Astrocyte (in vitro differentiated cells and primary cell): Measurements from ENCODE around the gene ANKLE1. TPM values are rescaled to one million over a fixed set of nuclear protein-coding genes. Genes with fewer than 3 reads are reported as not detected.

Experiments
- DNase-seq: peaks from one replicate; pipeline ENCODE4 v3.0.0-alpha.2; 2010; ENCODE audit warnings: low read depth
- FAIRE-seq: peaks from 2 replicates; lab custom pipeline; 2011; peaks lifted over from hg19 to GRCh38; lab: Jason Lieb, UNC
- H2AFZ ChIP-seq: 2 replicates; pipeline ENCODE4 v1.6.0; 2012; ENCODE audit warnings: low read depth, low read length, inconsistent platforms
- H3K27ac ChIP-seq: 2 replicates; pipeline ENCODE4 v1.5.1; 2011; ENCODE audit warnings: low read depth, low read length, inconsistent platforms
- H3K27me3 ChIP-seq: 2 replicates; pipeline ENCODE4 v1.6.0; 2011; ENCODE audit warnings: low read length, inconsistent platforms; ENCODE audit not compliant: insufficient read depth
- H3K36me3 ChIP-seq: 2 replicates; pipeline ENCODE4 v1.5.1; 2011; ENCODE audit warnings: low read length, inconsistent platforms; ENCODE audit not compliant: insufficient read depth
- H3K4me1 ChIP-seq: 2 replicates; pipeline ENCODE4 v1.5.1; 2011; ENCODE audit warnings: low read length, inconsistent platforms; ENCODE audit not compliant: insufficient read depth
- H3K4me2 ChIP-seq: 2 replicates; pipeline ENCODE4 v1.6.0; 2012; ENCODE audit warnings: low read length, inconsistent platforms
- H3K4me3 ChIP-seq: 2 replicates; pipeline ENCODE4 v1.5.1; 2011; ENCODE audit warnings: low read depth, mild to moderate bottlenecking, low read length, inconsistent platforms; ENCODE audit not compliant: insufficient read depth
- H3K79me2 ChIP-seq: 2 replicates; pipeline ENCODE4 v1.6.0; 2012; ENCODE audit warnings: mild to moderate bottlenecking, low read length, inconsistent platforms; ENCODE audit not compliant: insufficient read depth
- H3K9ac ChIP-seq: 2 replicates; pipeline ENCODE4 v1.6.0; 2012; ENCODE audit warnings: mild to moderate bottlenecking, low read length, inconsistent platforms
- H3K9me3 ChIP-seq: 2 replicates; pipeline ENCODE4 v1.5.1; 2012; ENCODE audit warnings: low read depth, mild to moderate bottlenecking, low read length, inconsistent platforms; ENCODE audit not compliant: insufficient read depth
- H4K20me1 ChIP-seq: 2 replicates; pipeline ENCODE4 v1.6.0; 2012; ENCODE audit warnings: low read length, inconsistent platforms; ENCODE audit not compliant: insufficient read depth
- H3K27ac Mint-ChIP-seq: one replicate; pipeline ENCODE4 v1.8.0; 2021; ENCODE audit warnings: mild to moderate bottlenecking, mixed read lengths; ENCODE audit not compliant: unreplicated experiment
- H3K27me3 Mint-ChIP-seq: one replicate; pipeline ENCODE4 v1.8.0; 2021; ENCODE audit warnings: low read depth, mixed read lengths; ENCODE audit not compliant: unreplicated experiment
- H3K36me3 Mint-ChIP-seq: one replicate; pipeline ENCODE4 v1.8.0; 2021; ENCODE audit warnings: low read depth, mixed read lengths; ENCODE audit not compliant: unreplicated experiment
- H3K4me1 Mint-ChIP-seq: one replicate; pipeline ENCODE4 v1.8.0; 2021; ENCODE audit warnings: low read depth, mixed read lengths; ENCODE audit not compliant: unreplicated experiment
- H3K4me3 Mint-ChIP-seq: one replicate; pipeline ENCODE4 v1.8.0; 2021; ENCODE audit warnings: mild to moderate bottlenecking, moderate library complexity, mixed read lengths; ENCODE audit not compliant: unreplicated experiment
- H3K9me3 Mint-ChIP-seq: one replicate; pipeline ENCODE4 v1.8.0; 2021; ENCODE audit warnings: mild to moderate bottlenecking, mixed read lengths; ENCODE audit not compliant: unreplicated experiment
- EZH2 ChIP-seq: IDR thresholded peaks from 2 replicates; pipeline ENCODE4 v1.6.1; 2012; ENCODE audit warnings: mild to moderate bottlenecking, low read length, inconsistent platforms; ENCODE audit not compliant: insufficient read depth
- total RNA-seq: library from RNA; stranded (reverse); gene quantifications from 2 replicates; pipeline ENCODE4 v1.2.1, GENCODE V29; 2021
- TF ChIP-seq, protein P1 (sequence below): IDR thresholded peaks from 2 replicates; pipeline ENCODE4 v1.5.1; 2011; ENCODE audit warnings: low read depth, mild to moderate bottlenecking, inconsistent platforms, low read length, moderate library complexity; ENCODE audit not compliant: insufficient read depth

Gene ANKLE1
- total RNA-seq, 1 donor from 2014 or later, result 1.8 TPM

DNA sequence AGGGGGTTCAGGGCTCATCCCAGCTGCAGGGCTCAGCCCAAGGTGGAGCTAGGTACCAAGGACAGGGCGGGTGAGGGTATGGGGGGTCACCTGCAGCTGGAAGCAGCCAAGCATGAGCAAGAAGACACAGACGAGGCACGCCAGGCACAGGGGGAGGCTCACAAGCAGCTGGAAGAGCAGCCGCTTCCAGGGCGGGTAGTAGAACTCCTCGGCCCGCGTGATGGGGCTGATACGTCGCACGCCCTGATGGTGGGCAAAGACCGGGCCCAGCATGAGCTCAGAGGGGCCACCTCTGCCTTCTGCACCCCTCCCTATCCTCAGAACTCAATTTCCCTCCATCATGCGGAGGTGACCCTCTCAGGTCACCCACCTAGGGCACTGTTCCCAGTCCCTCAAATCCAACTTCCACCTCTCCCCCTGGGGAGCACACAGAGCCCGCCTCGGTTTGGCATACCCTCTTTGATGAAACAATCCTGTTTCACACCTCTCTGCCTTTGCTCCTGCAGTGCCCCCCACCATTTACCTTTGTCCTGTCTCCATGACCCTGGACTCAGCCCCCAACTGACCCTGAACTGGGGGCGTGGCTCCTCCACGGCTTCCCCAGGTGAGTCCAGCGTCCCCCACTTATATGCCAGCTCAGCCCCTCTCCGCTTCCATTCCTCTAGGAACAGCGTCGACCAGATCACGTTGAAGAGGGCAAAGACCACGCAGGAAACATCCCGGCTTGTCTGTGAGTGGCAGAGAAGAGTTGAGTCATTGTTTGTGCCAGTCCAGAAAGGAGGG is 48.8 kb downstream of the ANKLE1 start:
- H4K20me1 ChIP-seq, result peaks cover 2% of the 10 kb centered on the region
- H3K4me1 ChIP-seq, result peaks cover 11% of the 10 kb centered on the region
- Mint-ChIP-seq H3K4me3 (no peak overlapping the region), H3K4me1 (peaks cover 9% of the 10 kb centered on the region), H3K27ac (no peak overlapping the region), H3K27me3 (peaks cover 2% of the 10 kb centered on the region), H3K9me3 (no peaks in the 10 kb centered on the region), H3K36me3 (peaks cover 7% of the 10 kb centered on the region)
- H3K27me3 ChIP-seq, result no peaks in the 10 kb centered on the region
- no peaks in the 10 kb centered on the region for H3K79me2 ChIP-seq
- H3K9ac ChIP-seq, result no peak overlapping the region
- DNase-seq (no peak), FAIRE-seq (no peak)
- H2AFZ ChIP-seq, result no peak overlapping the region
- no peak overlapping the region for H3K27ac ChIP-seq
- no peaks in the 10 kb centered on the region for H3K9me3 ChIP-seq
- no peak for TF ChIP-seq EZH2
- TF ChIP-seq, protein P1, sequence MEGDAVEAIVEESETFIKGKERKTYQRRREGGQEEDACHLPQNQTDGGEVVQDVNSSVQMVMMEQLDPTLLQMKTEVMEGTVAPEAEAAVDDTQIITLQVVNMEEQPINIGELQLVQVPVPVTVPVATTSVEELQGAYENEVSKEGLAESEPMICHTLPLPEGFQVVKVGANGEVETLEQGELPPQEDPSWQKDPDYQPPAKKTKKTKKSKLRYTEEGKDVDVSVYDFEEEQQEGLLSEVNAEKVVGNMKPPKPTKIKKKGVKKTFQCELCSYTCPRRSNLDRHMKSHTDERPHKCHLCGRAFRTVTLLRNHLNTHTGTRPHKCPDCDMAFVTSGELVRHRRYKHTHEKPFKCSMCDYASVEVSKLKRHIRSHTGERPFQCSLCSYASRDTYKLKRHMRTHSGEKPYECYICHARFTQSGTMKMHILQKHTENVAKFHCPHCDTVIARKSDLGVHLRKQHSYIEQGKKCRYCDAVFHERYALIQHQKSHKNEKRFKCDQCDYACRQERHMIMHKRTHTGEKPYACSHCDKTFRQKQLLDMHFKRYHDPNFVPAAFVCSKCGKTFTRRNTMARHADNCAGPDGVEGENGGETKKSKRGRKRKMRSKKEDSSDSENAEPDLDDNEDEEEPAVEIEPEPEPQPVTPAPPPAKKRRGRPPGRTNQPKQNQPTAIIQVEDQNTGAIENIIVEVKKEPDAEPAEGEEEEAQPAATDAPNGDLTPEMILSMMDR, result no peak
- no peak overlapping the region for H3K4me3 ChIP-seq
- no peak overlapping the region for H3K4me2 ChIP-seq
- H3K36me3 ChIP-seq, result no peaks in the 10 kb centered on the region

DNA sequence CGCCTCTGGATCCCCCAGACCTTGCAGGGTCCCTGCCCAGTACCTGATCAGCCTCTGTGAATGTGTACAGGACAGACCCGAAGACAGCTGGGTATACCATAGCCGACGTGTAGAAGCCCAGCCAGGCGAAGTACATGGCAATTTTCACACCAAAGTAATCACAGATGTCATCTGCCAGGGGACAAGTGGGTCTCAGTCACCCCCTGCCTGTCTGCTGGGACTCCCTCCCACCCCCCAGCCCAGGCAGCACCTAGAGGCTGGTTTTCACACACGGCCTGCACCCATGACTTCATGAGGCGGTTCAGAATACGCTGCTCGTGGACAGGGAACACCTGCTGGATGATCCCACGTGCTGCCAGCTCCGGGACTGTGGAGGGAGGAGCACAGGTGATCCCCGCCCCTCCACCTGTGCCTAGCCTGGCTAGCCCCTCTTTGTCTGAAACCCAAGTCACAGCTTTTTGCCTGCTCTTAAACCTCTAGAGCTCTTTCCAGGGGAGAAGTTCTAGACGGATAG is 49.4 kb downstream of the ANKLE1 start:
- Mint-ChIP-seq H3K9me3 (no peaks in the 10 kb centered on the region), H3K4me3 (no peak overlapping the region), H3K4me1 (peaks cover 9% of the 10 kb centered on the region), H3K27me3 (peaks cover 2% of the 10 kb centered on the region), H3K36me3 (peaks cover 7% of the 10 kb centered on the region), H3K27ac (no peak overlapping the region)
- H2AFZ ChIP-seq, result no peak overlapping the region
- peaks cover 2% of the 10 kb centered on the region for H4K20me1 ChIP-seq
- no peak overlapping the region for H3K9ac ChIP-seq
- no peak overlapping the region for H3K27ac ChIP-seq
- DNase-seq, result no peak
- no peaks in the 10 kb centered on the region for H3K27me3 ChIP-seq
- H3K36me3 ChIP-seq, result no peaks in the 10 kb centered on the region
- H3K4me3 ChIP-seq, result no peak overlapping the region
- H3K4me2 ChIP-seq, result no peak overlapping the region
- TF ChIP-seq, protein P1, result no peak
- TF ChIP-seq EZH2, result no peak
- H3K79me2 ChIP-seq, result no peaks in the 10 kb centered on the region
- no peaks in the 10 kb centered on the region for H3K9me3 ChIP-seq
- FAIRE-seq, result no peak
- peaks cover 8% of the 10 kb centered on the region for H3K4me1 ChIP-seq

DNA sequence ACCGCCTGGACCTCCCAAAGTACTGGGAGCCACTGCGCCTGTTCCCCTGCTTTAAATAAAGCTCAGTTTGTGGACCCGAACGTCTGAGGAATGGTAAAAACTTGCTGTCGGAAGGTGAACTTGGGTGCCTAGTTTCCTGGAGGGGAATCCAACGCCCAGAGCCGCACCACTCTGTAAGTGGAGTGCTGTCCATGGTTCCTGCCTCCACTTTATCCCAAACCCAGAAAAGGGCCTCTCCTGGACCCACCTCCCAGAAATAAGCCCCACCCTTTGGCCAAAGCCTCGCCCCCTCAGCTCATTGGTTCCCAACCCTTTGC is 50.6 kb downstream of the ANKLE1 start:
- Mint-ChIP-seq H3K36me3 (peaks cover 7% of the 10 kb centered on the region), H3K4me3 (no peak overlapping the region), H3K27me3 (peaks cover 2% of the 10 kb centered on the region), H3K9me3 (no peaks in the 10 kb centered on the region), H3K27ac (no peak overlapping the region), H3K4me1 (peaks cover 3% of the 10 kb centered on the region)
- DNase-seq (no peak), FAIRE-seq (no peak)
- no peaks in the 10 kb centered on the region for H3K27me3 ChIP-seq
- no peak overlapping the region for H3K4me3 ChIP-seq
- no peak overlapping the region for H3K4me2 ChIP-seq
- H4K20me1 ChIP-seq, result peaks cover 2% of the 10 kb centered on the region
- no peak overlapping the region for H2AFZ ChIP-seq
- H3K27ac ChIP-seq, result no peak overlapping the region
- no peak overlapping the region for H3K9ac ChIP-seq
- no peak for TF ChIP-seq EZH2
- TF ChIP-seq, protein P1, result no peak
- peaks cover 8% of the 10 kb centered on the region for H3K4me1 ChIP-seq
- H3K9me3 ChIP-seq, result no peaks in the 10 kb centered on the region
- H3K79me2 ChIP-seq, result no peaks in the 10 kb centered on the region
- H3K36me3 ChIP-seq, result no peaks in the 10 kb centered on the region
